GM23248 (cell line): ENCODE measurements around the gene WWOX. TPM values are rescaled to one million over a fixed set of nuclear protein-coding genes. Genes with fewer than 3 reads are reported as not detected.

Experiments used
- DNase-seq: peaks from one replicate; pipeline ENCODE4 v3.0.0-alpha.2; 2015
- H2AFZ ChIP-seq: fragments of 200-600 bp; sonication (generic); 2 replicates; pipeline ENCODE4 v1.6.1; 2016; ENCODE audit warnings: antibody characterized with exemption
- H3F3A ChIP-seq: fragments of 200-600 bp; sonication (generic); 2 replicates; pipeline ENCODE4 v1.6.1; 2016; ENCODE audit warnings: mild to moderate bottlenecking, antibody characterized with exemption, mixed run types; ENCODE audit not compliant: insufficient read depth
- H3K27ac ChIP-seq: fragments of 200-600 bp; sonication (generic); 2 replicates; pipeline ENCODE4 v1.5.1; 2016; ENCODE audit warnings: mild to moderate bottlenecking
- H3K27me3 ChIP-seq: fragments of 200-600 bp; sonication (generic); replicated peaks from 2 replicates; pipeline ENCODE4 v1.6.1; 2016; ENCODE audit warnings: mild to moderate bottlenecking; ENCODE audit not compliant: insufficient read depth
- H3K36me3 ChIP-seq: fragments of 200-600 bp; sonication (generic); 2 replicates; pipeline ENCODE4 v1.6.1; 2016; ENCODE audit warnings: low read depth, mild to moderate bottlenecking
- H3K4me1 ChIP-seq: fragments of 200-600 bp; sonication (generic); 2 replicates; pipeline ENCODE4 v1.6.1; 2016; ENCODE audit warnings: mild to moderate bottlenecking; ENCODE audit not compliant: insufficient read depth
- H3K4me2 ChIP-seq: fragments of 200-600 bp; sonication (generic); one replicate; pipeline ENCODE4 v1.6.1; 2016; ENCODE audit warnings: mild to moderate bottlenecking; ENCODE audit not compliant: unreplicated experiment
- H3K4me3 ChIP-seq: fragments of 200-600 bp; sonication (generic); 2 replicates; pipeline ENCODE4 v1.5.1; 2016; ENCODE audit warnings: mild to moderate bottlenecking
- H3K79me2 ChIP-seq: fragments of 200-600 bp; sonication (generic); 2 replicates; pipeline ENCODE4 v1.6.1; 2016; ENCODE audit warnings: mild to moderate bottlenecking; ENCODE audit not compliant: insufficient read depth
- H3K9ac ChIP-seq: fragments of 200-600 bp; sonication (generic); 2 replicates; pipeline ENCODE4 v1.6.1; 2016; ENCODE audit warnings: mild to moderate bottlenecking
- H3K9me2 ChIP-seq: fragments of 200-600 bp; sonication (generic); 2 replicates; pipeline ENCODE4 v1.6.1; 2016; ENCODE audit warnings: mixed run types, mild to moderate bottlenecking, moderate library complexity; ENCODE audit not compliant: insufficient read depth
- H3K9me3 ChIP-seq: fragments of 200-600 bp; sonication (generic); one replicate; pipeline ENCODE4 v1.6.1; 2017; ENCODE audit warnings: low read depth
- H4K20me1 ChIP-seq: fragments of 200-600 bp; sonication (generic); 2 replicates; pipeline ENCODE4 v1.6.0; 2016; ENCODE audit not compliant: insufficient read depth
- EZH2 ChIP-seq: fragments of 200-600 bp; sonication (generic); IDR thresholded peaks from 2 replicates; pipeline ENCODE4 v1.6.1; 2018; ENCODE audit warnings: antibody characterized with exemption, mild to moderate bottlenecking; ENCODE audit not compliant: insufficient read depth, poor library complexity, severe bottlenecking
- EZH2phosphoT487 ChIP-seq: fragments of 200-600 bp; sonication (generic); IDR thresholded peaks from 2 replicates; pipeline ENCODE4 v1.6.1; 2018; ENCODE audit warnings: antibody characterized with exemption, moderate library complexity, mild to moderate bottlenecking, low read depth; ENCODE audit not compliant: insufficient read depth
- WGBS, 2 experiments: methylation state at CpG; one replicate each; pipeline ENCODE4 v1.1.6; 2015 to 2017; ENCODE audit warnings: low lambda C conversion rate in 2 of 2, low coverage in 1 of 2; ENCODE audit errors: missing lambda C conversion rate in 2 of 2; 5-methylcytosine and 5-hydroxymethylcytosine counted together
- in situ Hi-C: fragments of 300-500 bp; cut with MboI; formaldehyde crosslinking; loops from 2 replicates; pipeline ENCODE4 v1.15.0; 2020
- polyA plus RNA-seq: library from polyadenylated mRNA; unstranded; fragments of >200 nt; fragmentation: Nextera tagmentation; extraction: Ambion mirVana; gene quantifications from 2 replicates; pipeline ENCODE4 v1.2.1, GENCODE V29; 2016
- total RNA-seq: library from RNA; depleted of rRNA; stranded (reverse); fragments of >200 nt; shearing (Covaris generic); gene quantifications from 2 replicates; pipeline ENCODE4 v1.2.3, GENCODE V29; 2014

Gene WWOX
- total and polyA plus RNA-seq, 2 experiments from 2014 or later, result 4.5 to 6.6 TPM

- Histone ChIP-seq H2AFZ (no peak overlapping the region), H3K27me3 (no peaks in the 10 kb centered on the region), H3K4me2 (no peak overlapping the region), H3K36me3 (no peaks in the 10 kb centered on the region), H3F3A (no peaks in the 10 kb centered on the region), H3K9me3 (no peaks in the 10 kb centered on the region), H3K79me2 (no peaks in the 10 kb centered on the region), H3K9me2 (no peaks in the 10 kb centered on the region), H3K27ac (no peak overlapping the region), H4K20me1 (no peaks in the 10 kb centered on the region), H3K4me3 (no peak overlapping the region), H3K9ac (no peak overlapping the region), H3K4me1 (no peaks in the 10 kb centered on the region)
- TF ChIP-seq EZH2phosphoT487, result no peak
- no peak for TF ChIP-seq EZH2
- no peak for DNase-seq
- in situ Hi-C loops, result no loop called here
- 27 to 28% methylated on average over 5 of the region's 5 CpGs for whole genome bisulfite sequencing, 2 experiments
Observed at GRCh38 chr16:78909226-78909625, 809.8 kb downstream of the WWOX start.

GRCh38 chr16:78915811-78916345, 816.4 kb downstream of the WWOX start:
- in situ Hi-C loops, result no loop called here
- Histone ChIP-seq H3K4me3 (no peak overlapping the region), H3K36me3 (no peaks in the 10 kb centered on the region), H3F3A (no peaks in the 10 kb centered on the region), H3K9ac (no peak overlapping the region), H3K27me3 (no peaks in the 10 kb centered on the region), H3K9me2 (no peaks in the 10 kb centered on the region), H4K20me1 (no peaks in the 10 kb centered on the region), H2AFZ (no peak overlapping the region), H3K9me3 (no peaks in the 10 kb centered on the region), H3K4me2 (no peak overlapping the region), H3K79me2 (no peaks in the 10 kb centered on the region), H3K27ac (no peak overlapping the region), H3K4me1 (no peaks in the 10 kb centered on the region)
- DNase-seq, result no peak
- WGBS, 2 experiments, result 49 to 50% methylated on average over 9 of the region's 9 CpGs
- TF ChIP-seq EZH2 (no peak), EZH2phosphoT487 (no peak)

GRCh38 chr16:78916928-78917545, 817.6 kb downstream of the WWOX start:
- Histone ChIP-seq H3K27me3 (no peaks in the 10 kb centered on the region), H2AFZ (no peak overlapping the region), H3K4me1 (no peaks in the 10 kb centered on the region), H3K4me2 (no peak overlapping the region), H3K27ac (no peak overlapping the region), H3F3A (no peaks in the 10 kb centered on the region), H3K9ac (no peak overlapping the region), H3K9me2 (no peaks in the 10 kb centered on the region), H4K20me1 (no peaks in the 10 kb centered on the region), H3K4me3 (no peak overlapping the region), H3K79me2 (no peaks in the 10 kb centered on the region), H3K9me3 (no peaks in the 10 kb centered on the region), H3K36me3 (no peaks in the 10 kb centered on the region)
- TF ChIP-seq EZH2phosphoT487 (no peak), EZH2 (no peak)
- no peak for DNase-seq
- WGBS, 2 experiments, result 20 to 26% methylated on average over 7 of the region's 7 CpGs
- in situ Hi-C loops, result no loop called here

GRCh38 chr16:78918805-78919305, 819.4 kb downstream of the WWOX start:
- H4K20me1 ChIP-seq, result no peaks in the 10 kb centered on the region
- no peak for DNase-seq
- H3F3A ChIP-seq, result no peaks in the 10 kb centered on the region
- WGBS, 2 experiments, result 66 to 72% methylated on average over 8 of the region's 8 CpGs
- no peaks in the 10 kb centered on the region for H3K79me2 ChIP-seq
- H3K27me3 ChIP-seq, result no peaks in the 10 kb centered on the region
- H2AFZ ChIP-seq, result no peak overlapping the region
- no peaks in the 10 kb centered on the region for H3K4me1 ChIP-seq
- no peak overlapping the region for H3K9ac ChIP-seq
- H3K4me3 ChIP-seq, result no peak overlapping the region
- H3K4me2 ChIP-seq, result no peak overlapping the region
- in situ Hi-C loops, result no loop called here
- TF ChIP-seq EZH2, result no peak
- TF ChIP-seq EZH2phosphoT487, result no peak
- no peaks in the 10 kb centered on the region for H3K9me2 ChIP-seq
- H3K36me3 ChIP-seq, result no peaks in the 10 kb centered on the region
- no peak overlapping the region for H3K27ac ChIP-seq
- no peaks in the 10 kb centered on the region for H3K9me3 ChIP-seq

GRCh38 chr16:78919852-78920251, 820.4 kb downstream of the WWOX start:
- in situ Hi-C loops, result no loop called here
- WGBS, 2 experiments, result 29 to 31% methylated on average over 8 of the region's 8 CpGs

More at GRCh38 chr16:78919852-78920251, 820.4 kb downstream of the WWOX start:
- Histone ChIP-seq H3K36me3 (no peaks in the 10 kb centered on the region), H3K9me2 (no peaks in the 10 kb centered on the region), H2AFZ (no peak overlapping the region), H3F3A (no peaks in the 10 kb centered on the region), H4K20me1 (no peaks in the 10 kb centered on the region), H3K4me1 (no peaks in the 10 kb centered on the region), H3K79me2 (no peaks in the 10 kb centered on the region), H3K9ac (no peak overlapping the region), H3K9me3 (no peaks in the 10 kb centered on the region), H3K27ac (no peak overlapping the region), H3K4me2 (no peak overlapping the region), H3K4me3 (no peak overlapping the region), H3K27me3 (no peaks in the 10 kb centered on the region)
- TF ChIP-seq EZH2phosphoT487, result no peak
- no peak for TF ChIP-seq EZH2
- no peak for DNase-seq
